ENCODE results near the gene ZCCHC24.

DNA sequence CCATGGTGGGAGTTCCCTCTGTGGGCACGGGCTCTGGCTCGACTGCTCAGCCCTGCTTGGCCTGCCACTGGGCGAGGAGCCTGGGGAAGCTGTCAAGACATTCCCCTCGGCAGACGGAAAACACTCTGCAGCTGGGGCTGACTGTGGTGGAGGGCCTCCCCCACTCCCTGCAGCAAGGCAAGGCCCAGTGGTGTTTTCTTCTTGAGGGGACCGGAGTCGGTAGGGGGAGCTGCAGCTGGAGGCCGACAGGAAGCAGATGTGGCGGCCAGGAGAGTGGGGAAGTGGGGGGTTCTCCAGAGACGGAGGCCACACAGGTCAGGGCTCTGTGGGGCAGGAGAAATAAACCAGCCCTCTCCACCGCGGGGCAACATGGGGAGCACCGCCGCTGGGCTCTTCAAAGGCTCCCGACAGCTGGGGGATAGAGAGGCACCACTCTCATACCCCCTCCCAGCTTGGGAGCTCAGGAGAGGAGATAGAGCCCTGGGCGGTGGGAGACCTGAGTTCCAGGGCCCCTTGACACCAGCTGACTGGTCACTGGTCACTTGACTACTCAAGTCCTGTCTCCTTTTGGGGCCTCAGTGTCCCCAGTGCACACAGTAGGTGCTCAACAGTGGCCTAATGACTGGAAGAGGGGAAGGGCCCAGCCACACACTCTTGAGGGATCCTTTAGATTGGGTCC is 54.7 kb downstream of the ZCCHC24 start:
- TF ChIP-seq, protein P1, sequence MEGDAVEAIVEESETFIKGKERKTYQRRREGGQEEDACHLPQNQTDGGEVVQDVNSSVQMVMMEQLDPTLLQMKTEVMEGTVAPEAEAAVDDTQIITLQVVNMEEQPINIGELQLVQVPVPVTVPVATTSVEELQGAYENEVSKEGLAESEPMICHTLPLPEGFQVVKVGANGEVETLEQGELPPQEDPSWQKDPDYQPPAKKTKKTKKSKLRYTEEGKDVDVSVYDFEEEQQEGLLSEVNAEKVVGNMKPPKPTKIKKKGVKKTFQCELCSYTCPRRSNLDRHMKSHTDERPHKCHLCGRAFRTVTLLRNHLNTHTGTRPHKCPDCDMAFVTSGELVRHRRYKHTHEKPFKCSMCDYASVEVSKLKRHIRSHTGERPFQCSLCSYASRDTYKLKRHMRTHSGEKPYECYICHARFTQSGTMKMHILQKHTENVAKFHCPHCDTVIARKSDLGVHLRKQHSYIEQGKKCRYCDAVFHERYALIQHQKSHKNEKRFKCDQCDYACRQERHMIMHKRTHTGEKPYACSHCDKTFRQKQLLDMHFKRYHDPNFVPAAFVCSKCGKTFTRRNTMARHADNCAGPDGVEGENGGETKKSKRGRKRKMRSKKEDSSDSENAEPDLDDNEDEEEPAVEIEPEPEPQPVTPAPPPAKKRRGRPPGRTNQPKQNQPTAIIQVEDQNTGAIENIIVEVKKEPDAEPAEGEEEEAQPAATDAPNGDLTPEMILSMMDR (IDR thresholded peaks at IDR 0.05), result peak in 1 of 5 experiments; percentile 5
- no peak for TF ChIP-seq EP300 (IDR thresholded peaks at IDR 0.05; ENCODE audit: low read depth)
- TF ChIP-seq POLR2A (IDR thresholded peaks at IDR 0.05), result no peak
